Osteoblast (primary cell): Measurements from ENCODE around the gene IFNL1. TPM values are rescaled to one million over a fixed set of nuclear protein-coding genes. Genes with fewer than 3 reads are reported as not detected.

ENCODE experiments used
- DNase-seq: peaks from one replicate; pipeline ENCODE4 v3.0.0; 2011; ENCODE audit warnings: low spot score, mixed read lengths; ENCODE audit not compliant: insufficient read length; ENCODE audit errors: missing footprints
- H2AFZ ChIP-seq: 2 replicates; pipeline ENCODE4 v1.6.0; 2011; ENCODE audit warnings: mild to moderate bottlenecking, low read length
- H3K27ac ChIP-seq: 2 replicates; pipeline ENCODE4 v1.5.1; 2011; ENCODE audit warnings: mild to moderate bottlenecking, low read depth, low read length, moderate library complexity
- H3K27me3 ChIP-seq: 2 replicates; pipeline ENCODE4 v1.6.0; 2012; ENCODE audit warnings: mild to moderate bottlenecking, control low read depth, inconsistent platforms, low read length, moderate library complexity; ENCODE audit not compliant: insufficient read depth
- H3K36me3 ChIP-seq: 2 replicates; pipeline ENCODE4 v1.5.1; 2011; ENCODE audit warnings: mild to moderate bottlenecking, low read length, control low read depth, moderate library complexity; ENCODE audit not compliant: insufficient read depth
- H3K4me1 ChIP-seq: 2 replicates; pipeline ENCODE4 v1.5.1; 2011; ENCODE audit warnings: mild to moderate bottlenecking, low read length, control low read depth, moderate library complexity; ENCODE audit not compliant: insufficient read depth
- H3K4me2 ChIP-seq: 2 replicates; pipeline ENCODE4 v1.6.0; 2011; ENCODE audit warnings: mild to moderate bottlenecking, low read length; ENCODE audit not compliant: insufficient read depth
- H3K4me3 ChIP-seq: fragments of 200-600 bp; sonication (generic); 3 replicates; pipeline ENCODE4 v1.5.1; 2012; ENCODE audit warnings: mild to moderate bottlenecking, low read length, inconsistent platforms; ENCODE audit not compliant: insufficient read depth
- H3K79me2 ChIP-seq: 2 replicates; pipeline ENCODE4 v1.6.0; 2012; ENCODE audit warnings: mild to moderate bottlenecking, low read length, control low read depth, inconsistent platforms; ENCODE audit not compliant: insufficient read depth
- H3K9me3 ChIP-seq: 2 replicates; pipeline ENCODE4 v1.5.1; 2011; ENCODE audit warnings: low read depth, low read length, control low read depth
- H4K20me1 ChIP-seq: 2 replicates; pipeline ENCODE4 v1.6.0; 2012; ENCODE audit warnings: mild to moderate bottlenecking, low read length, control low read depth; ENCODE audit not compliant: insufficient read depth
- total RNA-seq: library from RNA; depleted of rRNA; stranded (reverse); fragments of >200 nt; gene quantifications from 2 replicates; pipeline ENCODE4 v1.2.3, GENCODE V29; 2012
- TF ChIP-seq, protein P1 (sequence below): IDR thresholded peaks from 2 replicates; pipeline ENCODE4 v1.5.1; 2011; ENCODE audit warnings: mild to moderate bottlenecking, low read depth, low read length, moderate library complexity; ENCODE audit errors: extremely low read depth

The IFNL1 gene
- total RNA-seq, 1 donor: not detected

DNA sequence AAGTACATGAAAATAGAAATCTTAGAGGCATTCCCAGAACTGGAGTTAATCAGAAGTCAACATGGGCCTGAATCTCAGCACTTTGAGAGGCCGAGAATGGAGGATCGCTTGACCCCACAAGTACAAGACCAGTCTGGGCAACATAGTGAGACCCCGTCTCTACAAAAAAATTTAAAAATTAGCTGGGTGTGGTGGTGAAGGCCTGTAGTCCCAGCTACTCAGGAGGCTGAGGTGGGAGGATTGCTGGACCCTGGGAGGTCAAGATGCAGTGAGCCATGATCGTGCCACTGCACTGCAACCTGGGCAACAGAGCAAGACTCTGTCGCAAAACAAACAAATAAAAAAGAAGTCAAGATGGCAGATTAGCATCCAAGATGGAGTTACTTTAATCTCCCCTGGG, 19.5 kb upstream of the IFNL1 start:
- H3K4me1 ChIP-seq: no peaks in the 10 kb centered on the region
- DNase-seq: no peak
- H4K20me1 ChIP-seq: no peaks in the 10 kb centered on the region
- no peak overlapping the region for H3K27ac ChIP-seq
- H3K36me3 ChIP-seq: no peaks in the 10 kb centered on the region
- H3K79me2 ChIP-seq: no peaks in the 10 kb centered on the region
- H3K9me3 ChIP-seq: no peaks in the 10 kb centered on the region
- no peak overlapping the region for H2AFZ ChIP-seq
- no peak overlapping the region for H3K4me3 ChIP-seq
- no peak overlapping the region for H3K4me2 ChIP-seq
- TF ChIP-seq, protein P1, sequence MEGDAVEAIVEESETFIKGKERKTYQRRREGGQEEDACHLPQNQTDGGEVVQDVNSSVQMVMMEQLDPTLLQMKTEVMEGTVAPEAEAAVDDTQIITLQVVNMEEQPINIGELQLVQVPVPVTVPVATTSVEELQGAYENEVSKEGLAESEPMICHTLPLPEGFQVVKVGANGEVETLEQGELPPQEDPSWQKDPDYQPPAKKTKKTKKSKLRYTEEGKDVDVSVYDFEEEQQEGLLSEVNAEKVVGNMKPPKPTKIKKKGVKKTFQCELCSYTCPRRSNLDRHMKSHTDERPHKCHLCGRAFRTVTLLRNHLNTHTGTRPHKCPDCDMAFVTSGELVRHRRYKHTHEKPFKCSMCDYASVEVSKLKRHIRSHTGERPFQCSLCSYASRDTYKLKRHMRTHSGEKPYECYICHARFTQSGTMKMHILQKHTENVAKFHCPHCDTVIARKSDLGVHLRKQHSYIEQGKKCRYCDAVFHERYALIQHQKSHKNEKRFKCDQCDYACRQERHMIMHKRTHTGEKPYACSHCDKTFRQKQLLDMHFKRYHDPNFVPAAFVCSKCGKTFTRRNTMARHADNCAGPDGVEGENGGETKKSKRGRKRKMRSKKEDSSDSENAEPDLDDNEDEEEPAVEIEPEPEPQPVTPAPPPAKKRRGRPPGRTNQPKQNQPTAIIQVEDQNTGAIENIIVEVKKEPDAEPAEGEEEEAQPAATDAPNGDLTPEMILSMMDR: no peak
- peaks cover 3% of the 10 kb centered on the region for H3K27me3 ChIP-seq

GRCh38 chr19:39277598-39277997, 18.6 kb upstream of the IFNL1 start:
- Histone ChIP-seq H3K27me3 (peaks cover 3% of the 10 kb centered on the region), H4K20me1 (no peaks in the 10 kb centered on the region), H3K27ac (no peak overlapping the region), H3K36me3 (no peaks in the 10 kb centered on the region), H2AFZ (no peak overlapping the region), H3K79me2 (no peaks in the 10 kb centered on the region), H3K9me3 (no peaks in the 10 kb centered on the region), H3K4me3 (no peak overlapping the region), H3K4me2 (no peak overlapping the region), H3K4me1 (no peaks in the 10 kb centered on the region)
- TF ChIP-seq, protein P1: no peak
- no peak for DNase-seq

GRCh38 chr19:39282021-39282420, 14.2 kb upstream of the IFNL1 start:
- Histone ChIP-seq H3K27me3 (peaks cover 3% of the 10 kb centered on the region), H4K20me1 (no peaks in the 10 kb centered on the region), H2AFZ (no peak overlapping the region), H3K4me3 (no peak overlapping the region), H3K36me3 (no peaks in the 10 kb centered on the region), H3K27ac (no peak overlapping the region), H3K4me2 (no peak overlapping the region), H3K4me1 (no peaks in the 10 kb centered on the region), H3K79me2 (no peaks in the 10 kb centered on the region), H3K9me3 (no peaks in the 10 kb centered on the region)
- DNase-seq: no peak
- TF ChIP-seq, protein P1: no peak

DNA sequence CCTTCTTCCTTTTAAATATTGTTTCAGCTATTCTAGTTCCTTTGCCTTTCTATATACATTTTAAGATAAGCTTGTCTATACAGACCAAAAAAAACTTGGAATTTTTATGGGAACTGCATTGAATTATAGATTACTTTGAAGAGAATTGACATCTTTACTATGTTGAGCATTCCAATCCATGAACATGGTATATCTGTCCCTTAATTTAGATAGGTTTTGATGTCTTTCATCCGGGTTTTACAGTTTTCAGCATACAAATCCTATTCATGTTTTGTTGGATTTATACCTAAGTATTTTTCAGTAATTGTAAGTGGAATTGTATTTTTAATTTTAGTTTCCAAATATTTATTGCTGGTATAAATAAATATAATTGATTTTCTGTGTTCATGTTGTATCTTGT, 12.2 kb upstream of the IFNL1 start:
- no peaks in the 10 kb centered on the region for H3K79me2 ChIP-seq
- no peak overlapping the region for H3K4me3 ChIP-seq
- H4K20me1 ChIP-seq: no peaks in the 10 kb centered on the region
- H3K4me1 ChIP-seq: no peaks in the 10 kb centered on the region
- no peaks in the 10 kb centered on the region for H3K36me3 ChIP-seq
- no peak overlapping the region for H3K27ac ChIP-seq
- TF ChIP-seq, protein P1: no peak
- H3K9me3 ChIP-seq: no peaks in the 10 kb centered on the region
- H3K4me2 ChIP-seq: no peak overlapping the region
- no peaks in the 10 kb centered on the region for H3K27me3 ChIP-seq
- no peak for DNase-seq
- no peak overlapping the region for H2AFZ ChIP-seq
